ENCODE measurements around the gene MAP6. TPM values are rescaled to one million over a fixed set of nuclear protein-coding genes. Genes with fewer than 3 reads are reported as not detected.

MAP6 gene
- total and polyA plus RNA-seq, 9 of the 15 experiments (the other 6 are each of a cell fraction or from before 2014, with no cell fraction given) = not detected

- TF ChIP-seq ARID4B (CRISPR knock-in tag; IDR thresholded peaks at IDR 0.05) = no peak
- TF ChIP-seq, protein P1, sequence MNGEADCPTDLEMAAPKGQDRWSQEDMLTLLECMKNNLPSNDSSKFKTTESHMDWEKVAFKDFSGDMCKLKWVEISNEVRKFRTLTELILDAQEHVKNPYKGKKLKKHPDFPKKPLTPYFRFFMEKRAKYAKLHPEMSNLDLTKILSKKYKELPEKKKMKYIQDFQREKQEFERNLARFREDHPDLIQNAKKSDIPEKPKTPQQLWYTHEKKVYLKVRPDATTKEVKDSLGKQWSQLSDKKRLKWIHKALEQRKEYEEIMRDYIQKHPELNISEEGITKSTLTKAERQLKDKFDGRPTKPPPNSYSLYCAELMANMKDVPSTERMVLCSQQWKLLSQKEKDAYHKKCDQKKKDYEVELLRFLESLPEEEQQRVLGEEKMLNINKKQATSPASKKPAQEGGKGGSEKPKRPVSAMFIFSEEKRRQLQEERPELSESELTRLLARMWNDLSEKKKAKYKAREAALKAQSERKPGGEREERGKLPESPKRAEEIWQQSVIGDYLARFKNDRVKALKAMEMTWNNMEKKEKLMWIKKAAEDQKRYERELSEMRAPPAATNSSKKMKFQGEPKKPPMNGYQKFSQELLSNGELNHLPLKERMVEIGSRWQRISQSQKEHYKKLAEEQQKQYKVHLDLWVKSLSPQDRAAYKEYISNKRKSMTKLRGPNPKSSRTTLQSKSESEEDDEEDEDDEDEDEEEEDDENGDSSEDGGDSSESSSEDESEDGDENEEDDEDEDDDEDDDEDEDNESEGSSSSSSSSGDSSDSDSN (IDR thresholded peaks at IDR 0.05; ENCODE audit: borderline replicate concordance in 1 of 2, low read depth in 2 of 2, low read length in 2 of 2) = no peak
- no peak for TF ChIP-seq MCM2 (IDR thresholded peaks at IDR 0.05; ENCODE audit: low read depth)
- no peak for TF ChIP-seq ZNF696 (CRISPR knock-in tag; conservative IDR thresholded peaks at IDR 0.05)
- TF ChIP-seq GTF2B (IDR thresholded peaks at IDR 0.05; ENCODE audit: extremely low read depth, insufficient read length) = no peak
- TF ChIP-seq FOXM1 (IDR thresholded peaks at IDR 0.05; ENCODE audit: low read depth) = no peak
- TF ChIP-seq FOXM1 (CRISPR knock-in tag; IDR thresholded peaks at IDR 0.05; ENCODE audit: low read depth) = no peak
- no peak for TF ChIP-seq ZNF311 (CRISPR knock-in tag; IDR thresholded peaks at IDR 0.05)
- TF ChIP-seq FOXP1 (CRISPR knock-in tag; IDR thresholded peaks at IDR 0.05) = no peak
- TF ChIP-seq ESRRA (IDR thresholded peaks at IDR 0.05; ENCODE audit: borderline replicate concordance, low read depth) = no peak
- no peak for TF ChIP-seq ZNF121 (CRISPR knock-in tag; conservative IDR thresholded peaks at IDR 0.05)
- TF ChIP-seq NFRKB (IDR thresholded peaks at IDR 0.05; ENCODE audit: low read depth) = no peak
Observed at GRCh38 chr11:75548595-75549272, 120.1 kb downstream of the MAP6 start (continued).

Data from K562 (cell line).